Testis (tissue), 3 donors: ENCODE measurements around the gene CPA1. TPM values are rescaled to one million over a fixed set of nuclear protein-coding genes. Genes with fewer than 3 reads are reported as not detected.
A peak's percentile ranks its signal among the peaks of the same experiment; 100 is the strongest.

Experiments used
- DNase-seq: peaks from one replicate; pipeline ENCODE4 v3.0.0-alpha.2; 2019
- H3K27ac ChIP-seq, 2 donors: fragments of 200-600 bp; sonication (generic); one replicate each; pipeline ENCODE4 v1.5.1; 2019
- H3K27me3 ChIP-seq: fragments of 200-600 bp; sonication (generic); one replicate; pipeline ENCODE4 v1.5.1; 2019
- H3K36me3 ChIP-seq: fragments of 200-600 bp; sonication (generic); one replicate; pipeline ENCODE4 v1.5.1; 2017; ENCODE audit warnings: low read depth; ENCODE audit errors: missing control alignments
- H3K4me1 ChIP-seq: fragments of 200-600 bp; sonication (generic); one replicate; pipeline ENCODE4 v1.5.1; 2019
- H3K4me3 ChIP-seq, 2 donors: fragments of 200-600 bp; sonication (generic); one replicate each; pipeline ENCODE4 v1.5.1; 2017 to 2019
- H3K9me3 ChIP-seq: fragments of 200-600 bp; sonication (generic); one replicate; pipeline ENCODE4 v1.5.1; 2017
- CTCF ChIP-seq, 3 experiments: fragments of 450-650 bp in 2 of 3; fragments of 200-600 bp in 1 of 3; sonication (generic) in 1 of 3; IDR thresholded peaks; one replicate each; pipeline ENCODE4 v1.5.1; 2016 to 2019; ENCODE audit warnings: antibody characterized with exemption in 3 of 3, mild to moderate bottlenecking in 2 of 3, moderate library complexity in 1 of 3
- POLR2A ChIP-seq: fragments of 450-650 bp; IDR thresholded peaks from one replicate; pipeline ENCODE4 v1.6.1; 2017; ENCODE audit warnings: antibody characterized with exemption, mild to moderate bottlenecking, moderate library complexity
- WGBS, 2 donors: methylation state at CpG; one replicate each; pipeline ENCODE4 v1.1.5; 2018; 5-methylcytosine and 5-hydroxymethylcytosine counted together
- intact Hi-C: fragments of 100-400 bp; cut with DNase I; formaldehyde crosslinking; loops from one replicate; pipeline ENCODE4 v1.15.1; 2023; ENCODE audit warnings: low total_unique reads
- polyA plus RNA-seq: library from polyadenylated mRNA; stranded (reverse); fragments of 350-450 nt; fragmentation: Illumina TruSeq; extraction: RNeasy Lipid Tissue Mini Kit (QIAGEN cat#74804); gene quantifications from one replicate; pipeline ENCODE4 v1.2.3, GENCODE V29; 2014; ENCODE audit warnings: low read depth, low replicate concordance; ENCODE audit not compliant: insufficient read depth
- total RNA-seq, 2 donors: library from RNA; depleted of rRNA; stranded (reverse); fragments of >200 nt; gene quantifications; one replicate each; pipeline ENCODE4 v1.2.3, GENCODE V29; 2016

CPA1 gene
- total and polyA plus RNA-seq, 3 donors from 2014 or later = 2.5 to 3.9 (median 3.0) TPM

GRCh38 chr7:130417213-130417612 lies 36.9 kb downstream of the CPA1 start:
- WGBS, 2 donors = 26 to 52% methylated on average over 5 of the region's 5 CpGs
- no peak for DNase-seq
- peaks cover 23% of the 10 kb centered on the region for H3K4me1 ChIP-seq
- no peak for TF ChIP-seq POLR2A
- TF ChIP-seq CTCF (IDR thresholded peaks at IDR 0.05) = no peak
- no peaks in the 10 kb centered on the region for H3K27me3 ChIP-seq
- peak overlapping the region; percentile 33 to 57 for H3K27ac ChIP-seq
- H3K4me3 ChIP-seq = no peak overlapping the region
- no peaks in the 10 kb centered on the region for H3K9me3 ChIP-seq
- intact Hi-C loops = no loop called here
- H3K36me3 ChIP-seq = no peaks in the 10 kb centered on the region

GRCh38 chr7:130418306-130418705 lies 38.0 kb downstream of the CPA1 start:
- H3K4me3 ChIP-seq = no peak overlapping the region
- no peaks in the 10 kb centered on the region for H3K9me3 ChIP-seq
- peaks cover 23% of the 10 kb centered on the region for H3K4me1 ChIP-seq
- no peaks in the 10 kb centered on the region for H3K27me3 ChIP-seq
- no peak for DNase-seq
- TF ChIP-seq CTCF (IDR thresholded peaks at IDR 0.05) (no peak), POLR2A (no peak)
- 95 to 97% methylated on average over 7 of the region's 7 CpGs for WGBS, 2 donors
- intact Hi-C loops = no loop called here
- no peak overlapping the region for H3K27ac ChIP-seq
- H3K36me3 ChIP-seq = no peaks in the 10 kb centered on the region

GRCh38 chr7:130419658-130420057 lies 39.4 kb downstream of the CPA1 start:
- H3K4me1 ChIP-seq = peaks cover 23% of the 10 kb centered on the region

GRCh38 chr7:130420943-130421578 lies 40.8 kb downstream of the CPA1 start:
- Histone ChIP-seq H3K36me3 (no peaks in the 10 kb centered on the region), H3K27me3 (no peaks in the 10 kb centered on the region), H3K27ac (no peak overlapping the region), H3K9me3 (no peaks in the 10 kb centered on the region), H3K4me1 (peaks cover 21% of the 10 kb centered on the region), H3K4me3 (no peak overlapping the region)
- WGBS, 2 donors = 91 to 92% methylated on average over 4 of the region's 4 CpGs
- DNase-seq = no peak
- TF ChIP-seq CTCF (IDR thresholded peaks at IDR 0.05) = no peak
- TF ChIP-seq POLR2A = no peak
- intact Hi-C loops = no loop called here

More at GRCh38 chr7:130419658-130420057, 39.4 kb downstream of the CPA1 start:
- H3K27ac ChIP-seq = no peak overlapping the region
- TF ChIP-seq POLR2A (no peak), CTCF (IDR thresholded peaks at IDR 0.05) (no peak)
- H3K9me3 ChIP-seq = no peaks in the 10 kb centered on the region
- DNase-seq = no peak
- H3K27me3 ChIP-seq = no peaks in the 10 kb centered on the region
- H3K4me3 ChIP-seq = no peak overlapping the region
- intact Hi-C loops = no loop called here
- 92% methylated on average over 5 of the region's 5 CpGs for WGBS, 2 donors
- no peaks in the 10 kb centered on the region for H3K36me3 ChIP-seq

GRCh38 chr7:130421684-130422083 lies 41.4 kb downstream of the CPA1 start:
- intact Hi-C loops = no loop called here
- Histone ChIP-seq H3K9me3 (no peaks in the 10 kb centered on the region), H3K4me3 (no peak overlapping the region), H3K4me1 (peaks cover 15% of the 10 kb centered on the region), H3K36me3 (no peaks in the 10 kb centered on the region), H3K27ac (no peak overlapping the region), H3K27me3 (no peaks in the 10 kb centered on the region)
- 65 to 75% methylated on average over 2 of the region's 2 CpGs for WGBS, 2 donors
- DNase-seq = no peak
- TF ChIP-seq CTCF (IDR thresholded peaks at IDR 0.05) = no peak
- no peak for TF ChIP-seq POLR2A
